BLaER1 treated with 17β-estradiol and CSF1 and Interleukin-3, amounts not matched to agents 10 nM and 100 nM (cell line): Measurements from ENCODE around the gene TUBA1C.

Source experiments
- H3K27ac ChIP-seq, 11 experiments: shearing (Covaris generic); formaldehyde crosslinking; 2 replicates each; pipeline ENCODE4 v1.8.1; 2022
- H3K27me3 ChIP-seq, 11 experiments: shearing (Covaris generic); formaldehyde crosslinking; 2 replicates each; pipeline ENCODE4 v1.8.1; 2022
- H3K36me3 ChIP-seq, 11 experiments: shearing (Covaris generic); formaldehyde crosslinking; 2 replicates each; pipeline ENCODE4 v1.8.1; 2022
- H3K4me1 ChIP-seq, 10 experiments: shearing (Covaris generic); formaldehyde crosslinking; 2 replicates each; pipeline ENCODE4 v1.8.1; 2022
- H3K4me2 ChIP-seq, 11 experiments: shearing (Covaris generic); formaldehyde crosslinking; 2 replicates each; pipeline ENCODE4 v1.8.1; 2022
- H3K4me3 ChIP-seq, 10 experiments: shearing (Covaris generic); formaldehyde crosslinking; 2 replicates each; pipeline ENCODE4 v1.8.1; 2022
- H3K9ac ChIP-seq, 11 experiments: shearing (Covaris generic); formaldehyde crosslinking; 2 replicates each; pipeline ENCODE4 v1.8.1; 2022
- H3K9me3 ChIP-seq, 11 experiments: shearing (Covaris generic); formaldehyde crosslinking; replicated peaks in 1 of 11; 2 replicates each; pipeline ENCODE4 v1.8.1; 2022
- H4K20me1 ChIP-seq, 11 experiments: shearing (Covaris generic); formaldehyde crosslinking; 2 replicates each; pipeline ENCODE4 v1.8.1; 2022
- Cebpa-rat ChIP-seq, 11 experiments: shearing (Covaris generic); IDR thresholded peaks; 2 replicates each; pipeline ENCODE4 v1.8.1; 2022

The TUBA1C gene

DNA sequence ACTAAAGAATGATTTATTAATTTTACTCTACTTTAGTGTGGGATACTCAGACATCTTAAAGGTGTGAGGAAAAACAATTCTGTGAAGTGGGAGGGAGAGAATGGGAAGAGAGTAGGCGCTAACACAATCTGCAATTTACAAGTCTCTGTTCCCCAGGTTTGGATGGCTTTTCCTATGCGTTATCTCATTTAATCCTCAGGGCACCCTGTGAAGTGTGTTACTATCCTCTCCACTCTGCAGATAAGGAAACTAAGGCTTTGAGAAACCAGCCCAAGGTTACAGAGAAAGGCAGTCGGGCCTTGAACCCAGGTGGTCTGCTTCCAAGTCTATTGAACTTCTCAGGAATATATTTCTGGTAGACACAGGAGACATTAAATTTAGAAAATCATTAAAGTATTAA lies 36.2 kb upstream of the TUBA1C start:
- no peaks in the 10 kb centered on the region for H3K27me3 ChIP-seq
- no peak for TF ChIP-seq Cebpa-rat (IDR thresholded peaks at IDR 0.05)
- no peak overlapping the region for H3K4me3 ChIP-seq

DNA sequence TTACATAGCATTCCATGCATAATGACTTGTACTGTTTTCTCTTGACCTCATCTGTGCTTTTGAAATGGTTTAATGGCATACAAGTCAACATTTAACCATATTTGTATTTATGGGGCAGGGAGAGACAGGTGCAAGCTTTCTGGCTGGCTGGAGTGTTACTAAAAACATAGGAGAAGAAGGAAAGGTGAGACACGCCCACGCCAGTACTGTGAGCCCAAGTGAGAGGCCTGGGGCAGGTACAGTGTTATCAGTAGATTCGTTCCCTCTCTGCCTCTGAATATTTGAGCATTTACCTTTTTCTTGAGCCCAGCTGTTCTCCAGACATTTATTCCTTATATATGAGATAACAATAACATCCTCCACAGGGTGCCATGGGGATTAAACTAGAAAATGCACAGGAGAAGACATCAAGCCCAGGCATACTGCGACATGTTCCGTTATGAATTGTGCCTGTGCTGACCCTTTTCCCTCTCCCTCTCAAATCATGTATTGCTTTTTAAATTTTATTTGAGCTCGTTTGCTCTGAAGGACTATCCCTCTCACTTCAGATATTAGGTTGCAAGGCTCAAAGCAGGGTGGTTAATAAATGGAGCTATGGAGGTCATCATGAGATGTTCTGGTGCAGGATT lies 34.6 kb upstream of the TUBA1C start:
- H3K27me3 ChIP-seq: no peaks in the 10 kb centered on the region
- peaks cover 22 to 69% (median 37%) of the 10 kb centered on the region in 10 experiments for H3K4me1 ChIP-seq
- H3K9me3 ChIP-seq: no peaks in the 10 kb centered on the region
- H3K9ac ChIP-seq: peak overlapping the region in 4 of 11 experiments; percentile 28 to 59 (median 42); a peak in 6 of 22 replicates
- peak overlapping the region in 5 of 11 experiments; percentile 89 to 99 (median 96); a peak in 10 of 22 replicates for H3K4me2 ChIP-seq
- H3K4me3 ChIP-seq: no peak overlapping the region
- peak overlapping the region in 5 of 11 experiments; percentile 49 to 99 (median 97); a peak in 10 of 22 replicates for H3K27ac ChIP-seq
- H3K36me3 ChIP-seq: no peaks in the 10 kb centered on the region
- no peaks in the 10 kb centered on the region for H4K20me1 ChIP-seq
- no peak for TF ChIP-seq Cebpa-rat (IDR thresholded peaks at IDR 0.05)

More for the DNA sequence above, 36.2 kb upstream of the TUBA1C start:
- Histone ChIP-seq H3K27ac (no peak overlapping the region), H3K9ac (no peak overlapping the region), H3K9me3 (no peaks in the 10 kb centered on the region), H4K20me1 (no peaks in the 10 kb centered on the region), H3K36me3 (no peaks in the 10 kb centered on the region), H3K4me2 (no peak overlapping the region), H3K4me1 (peaks cover 14 to 79% (median 37%) of the 10 kb centered on the region in 10 experiments)

DNA sequence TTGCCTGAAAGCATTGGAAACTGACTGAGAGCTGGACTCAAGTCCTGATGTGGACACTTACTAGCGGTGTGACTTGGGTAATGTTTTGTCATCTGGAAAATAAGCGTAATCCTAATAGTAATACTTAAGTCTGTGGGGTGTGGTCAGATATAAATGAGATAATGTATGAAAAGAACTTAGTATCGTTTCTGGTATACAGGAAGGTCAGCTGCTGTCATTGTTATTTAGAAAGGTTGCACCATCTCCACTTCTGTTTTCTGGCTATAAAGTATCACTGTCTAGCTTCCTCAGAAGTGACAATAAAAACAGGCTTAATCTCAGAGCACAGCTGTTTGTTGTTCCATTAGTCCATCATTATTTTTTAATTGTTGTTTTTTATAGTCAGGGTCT lies 34.1 kb upstream of the TUBA1C start:
- Histone ChIP-seq H3K27me3 (no peaks in the 10 kb centered on the region), H3K4me2 (peak overlapping the region in 5 of 11 experiments; percentile 89 to 99 (median 96); a peak in 10 of 22 replicates), H3K36me3 (no peaks in the 10 kb centered on the region), H3K4me3 (no peak overlapping the region), H3K27ac (peak overlapping the region in 5 of 11 experiments; percentile 62 to 99 (median 97); a peak in 11 of 22 replicates), H3K9ac (peak overlapping the region in 4 of 11 experiments; percentile 30 to 61 (median 57); a peak in 6 of 22 replicates), H3K4me1 (peaks cover 22 to 69% (median 36%) of the 10 kb centered on the region in 10 experiments), H3K9me3 (no peaks in the 10 kb centered on the region), H4K20me1 (no peaks in the 10 kb centered on the region)
- 0 out of 22 replicates have a peak, but pooled peaks of 1 of the 11 experiments have one; percentile 9 for TF ChIP-seq Cebpa-rat (IDR thresholded peaks at IDR 0.05)

DNA sequence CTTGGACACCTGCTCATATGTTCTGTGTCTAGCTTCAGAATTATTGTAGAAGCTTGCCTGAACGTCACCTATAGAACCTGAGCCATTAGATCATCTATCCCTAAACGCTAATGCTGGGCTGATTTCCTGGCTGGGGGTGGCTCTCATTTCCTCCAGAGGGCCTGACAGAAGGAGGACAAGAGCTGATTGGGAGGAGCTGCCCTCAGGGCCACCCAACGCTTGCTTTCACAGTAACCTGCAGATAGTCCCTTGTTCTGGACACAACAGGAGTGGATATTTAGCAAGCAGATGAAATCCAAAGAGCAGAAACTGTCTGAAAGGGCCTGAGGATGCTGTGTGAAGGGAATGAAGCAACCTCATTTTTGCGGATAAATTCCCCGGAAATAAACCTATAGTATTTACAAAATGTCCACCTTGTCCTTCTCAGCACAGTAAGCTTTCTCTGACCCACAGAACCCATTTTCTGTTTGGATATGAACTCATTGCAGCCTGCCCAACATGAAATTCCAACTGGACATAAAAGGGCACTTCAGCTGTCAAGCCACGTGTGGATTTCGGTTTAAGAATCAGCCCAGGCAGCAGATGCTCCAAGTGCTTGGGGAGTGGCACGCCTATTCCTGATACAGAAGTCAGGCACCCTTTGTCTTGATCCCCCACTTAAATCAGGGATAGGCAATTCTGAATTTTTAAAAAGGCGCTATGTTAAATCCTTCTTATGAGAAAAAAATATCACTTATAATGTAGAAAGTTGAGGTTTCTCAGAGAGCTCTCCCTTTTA lies 32.8 kb upstream of the TUBA1C start:
- H4K20me1 ChIP-seq: no peaks in the 10 kb centered on the region
- no peaks in the 10 kb centered on the region for H3K9me3 ChIP-seq
- H3K4me1 ChIP-seq: peaks cover 22 to 71% (median 35%) of the 10 kb centered on the region in 10 experiments
- H3K4me2 ChIP-seq: peak overlapping the region; percentile 76 to 99 (median 96)
- H3K9ac ChIP-seq: peak overlapping the region; percentile 78 to 95 (median 85); a peak in 20 of 22 replicates
- no peaks in the 10 kb centered on the region for H3K27me3 ChIP-seq
- H3K27ac ChIP-seq: peak overlapping the region in 10 of 11 experiments; percentile 82 to 99 (median 94); a peak in 19 of 22 replicates
- peak overlapping the region in 2 of 10 experiments; percentile 60 to 72; a peak in 4 of 20 replicates for H3K4me3 ChIP-seq
- TF ChIP-seq Cebpa-rat (IDR thresholded peaks at IDR 0.05): no peak
- no peaks in the 10 kb centered on the region for H3K36me3 ChIP-seq

- Histone ChIP-seq H3K27me3 (no peaks in the 10 kb centered on the region), H3K4me1 (peaks cover 22 to 66% (median 35%) of the 10 kb centered on the region in 10 experiments), H4K20me1 (no peaks in the 10 kb centered on the region), H3K4me2 (peak overlapping the region; percentile 76 to 99 (median 96)), H3K36me3 (no peaks in the 10 kb centered on the region), H3K9ac (peak overlapping the region; percentile 78 to 95 (median 85)), H3K4me3 (peak overlapping the region; percentile 48 to 72 (median 62)), H3K9me3 (no peaks in the 10 kb centered on the region), H3K27ac (peak overlapping the region; percentile 82 to 99 (median 92))
- TF ChIP-seq Cebpa-rat (IDR thresholded peaks at IDR 0.05): no peak
Observed at GRCh38 chr12:49232940-49233841, 31.7 kb upstream of the TUBA1C start.

- Histone ChIP-seq H4K20me1 (no peaks in the 10 kb centered on the region), H3K4me2 (peak overlapping the region; percentile 76 to 99 (median 96)), H3K27me3 (no peaks in the 10 kb centered on the region), H3K36me3 (no peaks in the 10 kb centered on the region), H3K9ac (peak overlapping the region; percentile 78 to 95 (median 85)), H3K4me1 (peaks cover 22 to 66% (median 35%) of the 10 kb centered on the region in 10 experiments), H3K4me3 (peak overlapping the region; percentile 48 to 72 (median 62)), H3K9me3 (no peaks in the 10 kb centered on the region), H3K27ac (peak overlapping the region; percentile 82 to 99 (median 92))
- peak; percentile 57 to 91 (median 78); a peak in 18 of 22 replicates for TF ChIP-seq Cebpa-rat (IDR thresholded peaks at IDR 0.05)
Observed at GRCh38 chr12:49233842-49234526, 30.9 kb upstream of the TUBA1C start.

GRCh38 chr12:49236423-49236822 lies 28.5 kb upstream of the TUBA1C start:
- no peak overlapping the region for H3K27ac ChIP-seq
- no peak for TF ChIP-seq Cebpa-rat (IDR thresholded peaks at IDR 0.05)
- peaks cover 24 to 46% (median 39%) of the 10 kb centered on the region in 10 experiments for H3K4me1 ChIP-seq

DNA sequence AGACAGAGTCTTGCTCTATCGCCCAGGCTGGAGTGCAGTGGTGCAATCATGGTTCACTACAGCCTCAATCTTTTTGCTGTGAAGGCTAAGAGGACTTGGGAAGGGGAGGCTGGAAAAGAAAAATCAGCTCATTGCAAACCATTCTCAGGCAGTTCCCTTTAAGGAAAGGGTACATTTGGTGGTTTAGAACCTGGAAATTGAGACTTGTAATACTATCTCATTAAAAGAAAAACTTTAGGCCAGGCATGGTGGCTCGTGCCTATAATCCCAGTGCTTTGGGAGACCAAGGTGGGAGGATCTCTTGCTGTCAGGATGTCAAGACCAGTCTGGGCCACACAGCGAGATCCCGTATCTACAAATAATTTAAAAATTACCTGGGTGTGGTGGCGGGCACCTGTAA lies 21.3 kb upstream of the TUBA1C start:
- Histone ChIP-seq H3K36me3 (no peaks in the 10 kb centered on the region), H3K9ac (peak overlapping the region in 1 of 11 experiments; percentile 43; a peak in 1 of 22 replicates), H3K4me2 (peak overlapping the region in 5 of 11 experiments; percentile 9 to 80 (median 57); a peak in 6 of 22 replicates), H3K4me1 (peaks cover 0 to 34% (median 23%) of the 10 kb centered on the region in 10 experiments; a peak in 17 of 20 replicates), H3K9me3 (no peaks in the 10 kb centered on the region), H3K27ac (no peak overlapping the region; a peak in 1 of 22 replicates), H3K27me3 (no peaks in the 10 kb centered on the region), H4K20me1 (no peaks in the 10 kb centered on the region; a peak in 1 of 22 replicates), H3K4me3 (no peak overlapping the region)
- TF ChIP-seq Cebpa-rat (IDR thresholded peaks at IDR 0.05): no peak

More at GRCh38 chr12:49236423-49236822, 28.5 kb upstream of the TUBA1C start:
- Histone ChIP-seq H3K27me3 (no peaks in the 10 kb centered on the region), H4K20me1 (no peaks in the 10 kb centered on the region), H3K9ac (no peak overlapping the region), H3K4me2 (peak overlapping the region in 3 of 11 experiments; percentile 4 to 42 (median 7); a peak in 2 of 22 replicates), H3K36me3 (no peaks in the 10 kb centered on the region), H3K4me3 (no peak overlapping the region), H3K9me3 (no peaks in the 10 kb centered on the region)
